Endothelial cell of umbilical vein (primary cell): ENCODE data around the gene ARHGAP32. TPM values are rescaled to one million over a fixed set of nuclear protein-coding genes. Genes with fewer than 3 reads are reported as not detected.

Source experiments
- BruUV-seq: library from RNA; stranded (reverse); fragments of 400-500 nt; replicated peaks from 2 replicates; lab custom pipeline; 2021; lab: Mats Ljungman, UMichigan
- CTCF ChIA-PET: fragments of 300-600, 350-600 bp; sonication (Branson Sonifier 250); formaldehyde crosslinking; loops from one replicate; lab custom pipeline; 2021; ENCODE audit warnings: antibody characterized with exemption, inconsistent platforms; lab: Charles Lee
- POLR2A ChIA-PET: fragments of 300-600, 350-600 bp; sonication (Branson Sonifier 250); formaldehyde crosslinking; loops from one replicate; lab custom pipeline; 2021; ENCODE audit warnings: antibody characterized with exemption, inconsistent platforms; lab: Charles Lee
- DNase-seq: peaks from one replicate; pipeline ENCODE4 v3.0.0-alpha.2; 2011; ENCODE audit warnings: low read depth, low spot score
- FAIRE-seq: peaks from 2 replicates; lab custom pipeline; 2011; peaks lifted over from hg19 to GRCh38; lab: Jason Lieb, UNC
- H2AFZ ChIP-seq: 2 replicates; pipeline ENCODE4 v1.6.0; 2012; ENCODE audit warnings: low read depth, low read length, control low read depth, inconsistent platforms
- H3K27ac ChIP-seq: 2 replicates; pipeline ENCODE4 v1.5.1; 2011; ENCODE audit warnings: low read depth, mild to moderate bottlenecking, control low read depth, low read length, moderate library complexity; ENCODE audit not compliant: insufficient read depth
- H3K27me3 ChIP-seq, 2 experiments: 2 replicates each; pipeline versions ENCODE4 v1.6.0 to v1.6.1; 2011; ENCODE audit warnings: low read length in 2 of 2, mixed read lengths in 1 of 2; ENCODE audit not compliant: control insufficient read depth in 2 of 2, insufficient read depth in 2 of 2
- H3K36me3 ChIP-seq, 2 experiments: 2 replicates in 1 of 2; 3 replicates in 1 of 2; pipeline ENCODE4 v1.5.1; 2011; ENCODE audit warnings: low read length in 2 of 2, mild to moderate bottlenecking in 1 of 2, moderate library complexity in 1 of 2; ENCODE audit not compliant: control insufficient read depth in 2 of 2, insufficient read depth in 2 of 2; ENCODE audit errors: extremely low read depth in 1 of 2
- H3K4me1 ChIP-seq: 3 replicates; pipeline ENCODE4 v1.5.1; 2011; ENCODE audit warnings: mild to moderate bottlenecking, low read length; ENCODE audit not compliant: control insufficient read depth, insufficient read depth; ENCODE audit errors: extremely low read depth
- H3K4me2 ChIP-seq: 2 replicates; pipeline ENCODE4 v1.6.1; 2011; ENCODE audit warnings: low read length, control low read depth, mixed read lengths; ENCODE audit not compliant: insufficient read depth
- H3K4me3 ChIP-seq, 3 experiments: fragments of 200-600 bp in 1 of 3; sonication (generic), shearing (Covaris generic) in 1 of 3; replicated peaks in 1 of 3; 2 replicates each; pipeline ENCODE4 v1.5.1; 2011 to 2016; ENCODE audit warnings: control low read depth in 3 of 3, low read length in 3 of 3, mild to moderate bottlenecking in 2 of 3, inconsistent platforms in 1 of 3, low read depth in 1 of 3, moderate library complexity in 1 of 3; ENCODE audit not compliant: insufficient read depth in 1 of 3
- H3K79me2 ChIP-seq: 2 replicates; pipeline ENCODE4 v1.6.0; 2012; ENCODE audit warnings: low read length, inconsistent platforms; ENCODE audit not compliant: control insufficient read depth, insufficient read depth
- H3K9ac ChIP-seq: replicated peaks from 2 replicates; pipeline ENCODE3; 2011; ENCODE audit warnings: low read length, control low read depth; ENCODE audit not compliant: insufficient read depth; ENCODE audit errors: extremely low read depth
- H3K9me1 ChIP-seq: replicated peaks from 3 replicates; pipeline ENCODE4 v1.6.0; 2011; ENCODE audit warnings: mild to moderate bottlenecking, low read length; ENCODE audit not compliant: control insufficient read depth, insufficient read depth; ENCODE audit errors: extremely low read depth
- H3K9me3 ChIP-seq: replicated peaks from 2 replicates; pipeline ENCODE4 v1.5.1; 2012; ENCODE audit warnings: low read length, inconsistent platforms; ENCODE audit not compliant: control insufficient read depth, insufficient read depth
- H4K20me1 ChIP-seq: replicated peaks from 2 replicates; pipeline ENCODE3; 2011; ENCODE audit warnings: mild to moderate bottlenecking, low read length; ENCODE audit not compliant: control insufficient read depth, insufficient read depth; ENCODE audit errors: extremely low read depth
- EZH2 ChIP-seq: IDR thresholded peaks from 2 replicates; pipeline ENCODE4 v1.6.1; 2012; ENCODE audit warnings: borderline replicate concordance, low read depth, mild to moderate bottlenecking, moderate library complexity, low read length, inconsistent platforms; ENCODE audit not compliant: severe bottlenecking
- FOS ChIP-seq: IDR thresholded peaks from 2 replicates; pipeline ENCODE4 v1.6.1; 2011; ENCODE audit warnings: mild to moderate bottlenecking, low read length, moderate library complexity, borderline replicate concordance; ENCODE audit not compliant: insufficient read depth
- GATA2 ChIP-seq: IDR thresholded peaks from 2 replicates; pipeline ENCODE4 v1.7.0; 2011; ENCODE audit warnings: low read depth, mild to moderate bottlenecking, moderate library complexity, mixed read lengths, low read length; ENCODE audit not compliant: insufficient read length, insufficient read depth
- JUN ChIP-seq: IDR thresholded peaks from 2 replicates; pipeline ENCODE4 v1.6.1; 2011; ENCODE audit warnings: borderline replicate concordance, low read depth; ENCODE audit not compliant: insufficient read length, insufficient read depth
- MYC ChIP-seq: IDR thresholded peaks from one replicate; pipeline ENCODE4 v1.6.1; 2011; ENCODE audit warnings: mild to moderate bottlenecking, low read depth, low read length
- POLR2A ChIP-seq: IDR thresholded peaks from 2 replicates; pipeline ENCODE4 v1.6.1; 2012; ENCODE audit warnings: low read depth, mild to moderate bottlenecking, control low read depth, low read length
- POLR2AphosphoS5 ChIP-seq: IDR thresholded peaks from 2 replicates; pipeline ENCODE4 v1.6.1; 2012; ENCODE audit warnings: low read depth, mild to moderate bottlenecking, control low read depth, low read length, moderate library complexity; ENCODE audit not compliant: insufficient read depth
- dilution Hi-C: fragments of 300-500 bp; cut with MboI; formaldehyde crosslinking; loops from one replicate; pipeline ENCODE4 v1.15.0; 2019; ENCODE audit warnings: low sequenced_read_pairs; ENCODE audit not compliant: extremely low pct_ligation_motif_present
- intact Hi-C: fragments of 100-400 bp; cut with micrococcal nuclease; formaldehyde crosslinking; loops from one replicate; pipeline ENCODE4 v1.10.0; 2022
- polyA plus RNA-seq, 4 experiments: library from polyadenylated mRNA; depleted of rRNA in 3 of 4; stranded (reverse) in 3 of 4; unstranded in 1 of 4; fragments of >200 nt; gene quantifications; 2 replicates each; pipeline versions ENCODE4 v1.2.1 to v1.2.3, GENCODE V29; 2011 to 2012; ENCODE audit warnings: missing spikeins in 1 of 4
- total RNA-seq: library from RNA; stranded (reverse); gene quantifications from 2 replicates; pipeline ENCODE4 v1.2.3, GENCODE V29; 2021
- TF ChIP-seq, protein P1 (sequence below): IDR thresholded peaks from 2 replicates; pipeline ENCODE4 v1.6.1; 2011; ENCODE audit not compliant: insufficient read depth, insufficient read length
- TF ChIP-seq, protein P2 (sequence below), 2 donors: IDR thresholded peaks; 1 replicate in 1 of 2; 2 replicates in 1 of 2; pipeline ENCODE4 v1.5.1; 2011; ENCODE audit warnings: low read length in 2 of 2, mild to moderate bottlenecking in 2 of 2, moderate library complexity in 2 of 2, control low read depth in 1 of 2, inconsistent platforms in 1 of 2, low read depth in 1 of 2; ENCODE audit not compliant: insufficient read depth in 1 of 2; ENCODE audit errors: extremely low read depth in 1 of 2

The ARHGAP32 gene
- total and polyA plus RNA-seq, 2 donors (not counting 3 experiments of a cell fraction or from before 2014, with no cell fraction given): 3.4 to 9.1 TPM

DNA sequence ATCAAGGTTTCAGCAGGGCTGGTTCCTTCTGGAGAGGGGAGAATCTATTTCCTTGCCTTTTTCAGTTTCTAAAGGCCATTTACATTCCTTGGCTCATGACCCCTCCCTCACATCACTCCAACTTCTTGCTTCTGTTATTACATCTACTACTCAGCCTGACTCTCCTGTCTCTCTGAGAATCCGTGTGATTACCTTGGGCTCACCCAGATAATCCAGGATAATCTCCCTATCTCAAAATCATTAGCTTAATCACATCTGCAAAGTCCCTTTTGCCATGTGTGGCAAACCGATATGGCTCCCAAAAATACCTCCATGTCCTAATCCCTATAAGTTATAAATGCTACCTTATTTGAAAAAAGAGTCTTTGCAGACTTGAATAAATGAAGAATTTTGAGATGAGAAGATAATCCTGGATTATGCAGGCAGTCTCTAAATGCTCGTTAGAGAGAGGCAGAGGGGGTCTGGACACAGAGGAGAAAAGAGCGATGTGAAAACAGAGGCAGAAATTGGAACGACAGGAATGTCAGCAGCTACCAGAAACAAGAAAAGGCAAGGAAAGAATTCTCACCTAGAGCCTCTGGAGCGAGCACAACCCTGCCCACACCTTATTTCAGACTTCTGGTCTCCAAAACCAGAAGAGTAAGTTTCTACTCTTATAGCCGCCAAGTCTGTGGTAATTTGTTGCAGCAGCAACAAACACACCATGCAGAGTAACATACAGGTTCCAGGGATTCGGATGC is 23.6 kb upstream of the ARHGAP32 start:
- Histone ChIP-seq H3K79me2 (no peaks in the 10 kb centered on the region), H2AFZ (no peak overlapping the region), H3K27me3 (no peaks in the 10 kb centered on the region), H3K4me2 (no peak overlapping the region), H3K9me3 (no peaks in the 10 kb centered on the region), H3K9ac (no peak overlapping the region), H3K9me1 (no peaks in the 10 kb centered on the region), H3K4me3 (no peak overlapping the region), H4K20me1 (no peaks in the 10 kb centered on the region), H3K36me3 (no peaks in the 10 kb centered on the region), H3K4me1 (no peaks in the 10 kb centered on the region), H3K27ac (no peak overlapping the region)
- DNase-seq: no peak
- no peak for FAIRE-seq
- dilution Hi-C loops: no loop called here
- intact Hi-C loops: no loop called here
- TF ChIP-seq MYC: no peak
- TF ChIP-seq POLR2A: no peak
- no peak for TF ChIP-seq FOS
- TF ChIP-seq, protein P1, sequence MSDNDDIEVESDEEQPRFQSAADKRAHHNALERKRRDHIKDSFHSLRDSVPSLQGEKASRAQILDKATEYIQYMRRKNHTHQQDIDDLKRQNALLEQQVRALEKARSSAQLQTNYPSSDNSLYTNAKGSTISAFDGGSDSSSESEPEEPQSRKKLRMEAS: no peak
- no peak for TF ChIP-seq GATA2
- no peak for TF ChIP-seq EZH2
- TF ChIP-seq, protein P2, sequence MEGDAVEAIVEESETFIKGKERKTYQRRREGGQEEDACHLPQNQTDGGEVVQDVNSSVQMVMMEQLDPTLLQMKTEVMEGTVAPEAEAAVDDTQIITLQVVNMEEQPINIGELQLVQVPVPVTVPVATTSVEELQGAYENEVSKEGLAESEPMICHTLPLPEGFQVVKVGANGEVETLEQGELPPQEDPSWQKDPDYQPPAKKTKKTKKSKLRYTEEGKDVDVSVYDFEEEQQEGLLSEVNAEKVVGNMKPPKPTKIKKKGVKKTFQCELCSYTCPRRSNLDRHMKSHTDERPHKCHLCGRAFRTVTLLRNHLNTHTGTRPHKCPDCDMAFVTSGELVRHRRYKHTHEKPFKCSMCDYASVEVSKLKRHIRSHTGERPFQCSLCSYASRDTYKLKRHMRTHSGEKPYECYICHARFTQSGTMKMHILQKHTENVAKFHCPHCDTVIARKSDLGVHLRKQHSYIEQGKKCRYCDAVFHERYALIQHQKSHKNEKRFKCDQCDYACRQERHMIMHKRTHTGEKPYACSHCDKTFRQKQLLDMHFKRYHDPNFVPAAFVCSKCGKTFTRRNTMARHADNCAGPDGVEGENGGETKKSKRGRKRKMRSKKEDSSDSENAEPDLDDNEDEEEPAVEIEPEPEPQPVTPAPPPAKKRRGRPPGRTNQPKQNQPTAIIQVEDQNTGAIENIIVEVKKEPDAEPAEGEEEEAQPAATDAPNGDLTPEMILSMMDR (IDR thresholded peaks at IDR 0.05; ENCODE audit: extremely low read depth in 1 of 2, insufficient read depth in 1 of 2, low read depth in 1 of 2, low read length in 2 of 2): no peak
- no peak for TF ChIP-seq JUN
- TF ChIP-seq POLR2AphosphoS5: no peak
- ChIA-PET CTCF (no interaction called here), POLR2A (interaction anchor here (0.6 kb wide), 1 partner anchor 1413 kb away, joined by 4 read pairs; no protein-coding TSS in a partner anchor)
- BruUV-seq: no TSS peak
